T-helper 22 cell (primary cell): ENCODE results near the gene HBG2.
"Not testable (repeated sequence)": the region's sequence is repeated elsewhere in the genome, so short reads cannot be mapped to it uniquely, and the experiment has no call there.

Source experiments
- DNase-seq: peaks from one replicate; pipeline ENCODE4 v3.0.0-alpha.2; 2020; ENCODE audit warnings: low read depth

Gene HBG2

DNA sequence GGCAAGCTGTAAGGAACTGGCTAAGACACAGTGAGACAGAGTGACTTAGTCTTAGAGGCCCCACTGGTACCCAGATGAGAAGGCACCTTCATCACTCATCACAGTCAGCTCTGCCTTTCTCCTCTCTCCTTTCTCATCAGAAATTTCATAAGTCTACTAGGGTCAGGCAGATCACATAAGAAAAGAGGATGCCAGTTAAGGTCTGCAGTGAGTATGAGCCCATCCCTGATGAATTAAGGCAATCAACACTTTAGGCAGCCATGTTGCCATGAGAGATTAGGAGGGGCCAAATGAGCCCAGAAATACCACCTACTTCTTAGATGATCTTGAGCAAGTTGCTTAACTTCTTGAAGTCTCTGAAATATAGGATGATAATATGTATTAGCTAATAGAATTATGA, 27.0 kb upstream of the HBG2 start:
- DNase-seq = no peak

DNA sequence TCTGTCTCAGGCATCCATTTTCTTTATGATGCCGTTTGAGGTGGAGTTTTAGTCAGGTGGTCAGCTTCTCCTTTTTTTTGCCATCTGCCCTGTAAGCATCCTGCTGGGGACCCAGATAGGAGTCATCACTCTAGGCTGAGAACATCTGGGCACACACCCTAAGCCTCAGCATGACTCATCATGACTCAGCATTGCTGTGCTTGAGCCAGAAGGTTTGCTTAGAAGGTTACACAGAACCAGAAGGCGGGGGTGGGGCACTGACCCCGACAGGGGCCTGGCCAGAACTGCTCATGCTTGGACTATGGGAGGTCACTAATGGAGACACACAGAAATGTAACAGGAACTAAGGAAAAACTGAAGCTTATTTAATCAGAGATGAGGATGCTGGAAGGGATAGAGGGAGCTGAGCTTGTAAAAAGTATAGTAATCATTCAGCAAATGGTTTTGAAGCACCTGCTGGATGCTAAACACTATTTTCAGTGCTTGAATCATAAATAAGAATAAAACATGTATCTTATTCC, 26.1 kb upstream of the HBG2 start:
- DNase-seq = no peak

- DNase-seq = no peak
Measured at GRCh38 chr11:5279471-5280090, 25.0 kb upstream of the HBG2 start.

DNA sequence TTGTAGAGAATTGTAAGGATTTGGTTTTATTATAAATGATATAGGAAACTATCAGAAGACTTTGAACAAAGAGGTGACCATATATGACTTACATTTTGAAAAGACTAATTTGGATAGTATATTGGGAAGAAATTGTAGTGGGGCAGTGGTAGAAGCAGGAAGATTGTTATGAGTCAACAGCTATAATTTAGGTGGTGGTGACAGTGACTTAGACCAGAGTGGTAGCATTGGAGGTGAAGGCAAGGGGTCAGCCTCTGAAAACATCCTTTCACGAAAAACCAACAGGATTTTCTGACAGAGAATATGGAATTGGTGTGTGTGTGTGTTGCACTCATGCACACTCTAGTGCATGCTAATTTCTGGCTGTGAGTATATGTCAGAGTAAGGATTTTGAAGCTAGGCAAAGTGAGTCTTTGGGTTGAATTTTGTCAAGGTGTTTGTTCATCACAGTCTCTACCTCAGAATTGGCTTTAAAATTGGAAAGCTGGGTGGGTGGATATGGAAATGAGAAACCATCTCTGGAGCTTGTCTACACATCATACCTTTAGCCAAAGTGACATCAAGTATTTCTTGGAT, 23.3 kb upstream of the HBG2 start:
- no peak for DNase-seq

- no peak for DNase-seq
Measured at GRCh38 chr11:5276697-5277096, 22.1 kb upstream of the HBG2 start.

DNA sequence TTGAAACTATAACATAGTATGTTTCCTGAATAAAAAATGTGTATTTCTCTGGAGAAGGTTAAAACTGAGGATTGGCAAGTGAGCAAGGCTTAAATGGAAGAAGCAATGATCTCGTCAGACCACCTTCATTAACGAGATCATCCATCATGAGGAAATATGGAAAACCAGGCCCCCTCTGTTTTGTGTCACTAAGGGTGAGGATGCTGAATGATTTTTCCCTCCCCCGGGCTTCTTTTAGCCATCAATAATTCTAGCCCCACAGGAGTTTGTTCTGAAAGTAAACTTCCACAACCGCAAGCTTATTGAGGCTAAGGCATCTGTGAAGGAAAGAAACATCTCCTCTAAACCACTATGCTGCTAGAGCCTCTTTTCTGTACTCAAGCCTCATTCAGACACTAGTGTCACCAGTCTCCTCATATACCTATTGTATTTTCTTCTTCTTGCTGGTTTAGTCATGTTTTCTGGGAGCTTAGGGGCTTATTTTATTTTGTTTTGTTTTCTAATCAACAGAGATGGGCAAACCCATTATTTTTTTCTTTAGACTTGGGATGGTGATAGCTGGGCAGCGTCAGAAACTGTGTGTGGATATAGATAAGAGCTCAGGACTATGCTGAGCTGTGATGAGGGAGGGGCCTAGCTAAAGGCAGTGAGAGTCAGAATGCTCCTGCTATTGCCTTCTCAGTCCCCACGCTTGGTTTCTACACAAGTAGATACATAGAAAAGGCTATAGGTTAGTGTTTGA, 21.0 kb upstream of the HBG2 start:
- no peak for DNase-seq

GRCh38 chr11:5274395-5274794, 19.8 kb upstream of the HBG2 start:
- no peak for DNase-seq

DNA sequence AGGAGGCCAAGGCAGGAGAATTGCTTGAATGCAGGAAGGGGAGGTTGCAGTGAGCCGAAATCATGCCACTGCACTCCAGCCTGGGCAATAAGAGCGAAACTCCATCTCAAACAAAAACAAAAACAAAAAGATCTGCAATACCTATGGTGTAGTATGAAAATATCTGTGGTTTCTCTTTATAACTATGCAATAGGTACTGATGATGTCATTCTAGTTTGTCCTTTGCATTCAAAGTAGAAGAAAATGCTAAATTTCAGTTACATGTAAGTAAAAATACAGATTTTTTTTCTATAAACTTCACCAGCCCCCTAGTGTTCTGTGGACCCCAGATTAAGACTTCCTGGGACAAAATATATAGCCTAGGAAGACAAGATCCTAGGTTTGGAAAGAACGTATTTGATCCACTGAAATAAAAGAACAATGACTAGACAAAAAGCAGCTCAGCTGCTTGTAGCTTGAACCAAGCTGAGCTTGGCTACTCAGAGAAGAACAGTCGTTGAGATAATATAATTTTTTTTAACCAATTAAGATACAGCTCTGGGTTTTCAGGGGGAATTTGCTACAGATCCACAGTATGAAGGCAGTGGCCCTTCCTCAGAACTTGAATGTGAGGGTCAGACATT, 17.9 kb upstream of the HBG2 start:
- no peak for DNase-seq

DNA sequence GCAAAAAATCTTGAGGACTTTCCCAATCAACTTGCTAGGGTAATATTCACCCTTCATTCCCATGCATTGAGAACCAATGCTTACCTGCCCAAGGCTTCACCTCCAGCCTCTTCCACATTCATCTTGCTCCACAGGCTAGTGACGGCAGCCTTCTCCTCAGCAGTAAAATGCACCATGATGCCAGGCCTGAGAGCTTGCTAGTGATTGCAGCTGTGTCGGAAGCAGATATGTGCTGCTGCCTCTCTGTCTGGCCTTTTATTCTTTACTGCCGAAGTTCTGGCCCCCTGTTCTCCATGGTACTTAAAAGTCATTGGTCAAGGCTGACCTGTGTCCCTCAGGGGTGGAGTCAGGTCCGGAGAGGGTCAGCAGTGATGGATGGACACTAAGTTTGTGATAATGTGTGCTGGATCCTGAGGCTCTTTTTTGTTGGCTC, 15.2 kb upstream of the HBG2 start, which contains the start of gene HBE1:
HBE1 (minus strand) TSS at position 231 of the 433 bp plus-strand sequence; CDS start at position 176, 55 bp downstream.
- no peak for DNase-seq

- DNase-seq = no peak
Measured at GRCh38 chr11:5267033-5267563, 12.5 kb upstream of the HBG2 start.

DNA sequence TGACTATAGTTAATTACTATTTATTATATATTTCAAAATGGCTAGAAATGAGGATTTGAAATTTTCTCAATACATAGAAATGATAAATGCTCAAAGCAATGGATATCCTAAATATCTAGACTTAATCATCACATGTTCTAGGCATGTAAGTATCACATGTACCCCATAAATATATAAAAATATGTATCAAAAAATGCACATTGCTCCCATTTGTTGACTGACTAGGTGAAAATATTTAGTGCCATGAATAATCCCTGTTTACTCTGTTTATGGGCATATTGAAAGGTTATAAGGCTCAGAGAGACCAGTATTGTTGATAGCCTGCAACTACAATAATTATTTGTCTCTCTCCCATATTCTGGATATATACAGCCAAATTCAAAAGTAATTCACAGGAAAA, 12.0 kb upstream of the HBG2 start:
- no peak for DNase-seq

DNA sequence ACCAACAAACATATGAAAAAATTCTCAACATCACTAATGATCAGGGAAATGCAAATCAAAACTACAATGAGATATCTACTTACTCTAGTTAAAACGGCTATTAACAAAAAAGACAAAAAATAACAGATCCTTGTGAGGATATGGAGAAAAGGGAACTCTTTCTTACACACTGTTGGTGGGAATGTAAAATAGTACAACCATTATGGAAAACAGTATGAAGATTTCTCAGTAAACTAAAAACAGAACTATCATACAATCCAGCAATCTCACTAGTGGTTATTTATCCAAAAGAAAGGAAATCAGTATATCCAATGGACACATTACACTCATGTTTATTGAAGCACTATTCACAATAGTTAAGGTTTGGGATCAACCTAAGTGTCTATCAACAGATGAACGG, 11.3 kb upstream of the HBG2 start:
- no peak for DNase-seq

DNA sequence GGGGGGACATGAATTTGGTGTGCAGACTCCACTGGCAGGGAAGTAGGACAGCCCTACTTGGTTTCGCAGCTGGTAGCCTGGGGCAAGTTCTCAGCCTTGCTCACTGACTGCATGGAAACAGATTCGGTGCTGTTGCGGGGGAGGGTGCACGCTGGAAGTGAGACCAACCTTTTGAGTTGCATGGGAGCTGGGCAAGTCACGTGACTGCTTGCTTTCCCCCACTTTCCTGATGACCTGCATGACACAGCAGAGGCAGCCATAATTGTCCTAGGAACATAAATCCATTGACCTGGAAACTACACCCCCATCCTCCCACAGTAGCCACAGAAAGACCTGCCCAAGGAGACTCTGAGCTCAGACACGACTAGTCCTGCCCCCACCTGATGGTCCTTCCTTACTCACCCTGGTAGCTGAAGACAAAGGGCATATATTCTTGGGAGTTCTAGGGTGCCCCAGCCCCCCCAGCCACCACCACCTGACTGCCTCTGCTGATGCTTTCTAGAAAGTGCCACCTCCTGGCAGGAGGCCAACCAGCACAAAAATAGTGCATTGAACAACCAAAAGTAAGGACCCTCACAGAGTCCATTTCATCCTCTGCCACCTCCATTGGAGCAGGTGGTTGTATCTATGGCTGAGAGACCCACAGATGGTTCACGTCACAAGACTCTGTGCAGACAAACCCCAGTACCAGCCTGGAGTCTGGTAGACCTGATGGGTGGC, 4.1 kb upstream of the HBG2 start:
- DNase-seq = no peak

DNA sequence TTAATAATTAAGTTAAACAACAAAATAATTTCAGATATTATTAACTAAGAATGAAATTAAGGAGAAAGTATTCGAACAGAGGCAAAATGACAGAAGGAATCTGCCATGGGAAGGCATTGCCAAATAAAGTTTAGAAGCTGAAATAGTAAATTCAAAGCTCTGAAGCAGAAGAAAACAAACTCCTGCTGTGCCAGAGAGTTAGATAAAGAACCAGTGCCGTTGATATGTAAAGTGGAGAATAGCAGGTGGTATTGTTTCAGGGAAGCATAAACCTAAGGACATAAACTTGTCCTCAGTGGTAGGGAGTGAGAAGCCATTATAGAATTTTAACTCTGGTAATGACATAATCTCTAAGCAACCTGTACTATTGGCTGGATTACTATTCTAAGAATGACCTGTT, 2.7 kb upstream of the HBG2 start:
- DNase-seq = no peak

DNA sequence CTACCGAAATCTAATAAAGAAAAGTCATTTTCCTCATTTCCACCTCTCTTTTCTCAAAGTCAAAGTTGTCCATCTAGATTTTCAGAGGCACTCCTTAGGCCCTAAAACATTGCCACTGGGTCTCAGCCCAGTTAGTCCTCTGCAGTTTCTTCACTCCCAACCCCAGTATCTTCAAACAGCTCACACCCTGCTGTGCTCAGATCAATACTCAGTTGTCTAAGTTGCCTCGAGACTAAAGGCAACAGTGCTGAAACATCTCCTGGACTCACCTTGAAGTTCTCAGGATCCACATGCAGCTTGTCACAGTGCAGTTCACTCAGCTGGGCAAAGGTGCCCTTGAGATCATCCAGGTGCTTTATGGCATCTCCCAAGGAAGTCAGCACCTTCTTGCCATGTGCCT, 558 bp downstream of the HBG2 start:
- DNase-seq = not testable (repeated sequence)

DNA sequence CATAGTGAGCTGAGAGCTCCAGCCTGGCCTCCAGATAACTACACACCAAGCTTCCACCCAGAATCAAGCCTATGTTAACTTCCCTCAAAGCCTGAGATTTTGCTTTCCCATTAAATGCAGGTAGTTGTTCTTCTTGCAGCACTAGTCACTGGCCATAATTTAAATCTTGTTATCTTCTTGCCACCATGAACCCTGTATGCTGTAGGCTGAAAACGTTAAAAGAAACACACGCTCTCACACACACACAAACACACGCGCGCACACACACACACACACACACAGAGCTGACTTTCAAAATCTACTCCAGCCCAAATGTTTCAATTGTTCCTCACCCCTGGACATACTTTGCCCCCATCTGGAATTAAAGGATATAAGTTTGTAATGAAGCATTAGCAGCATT, 1.1 kb downstream of the HBG2 start:
- not testable (repeated sequence) for DNase-seq

GRCh38 chr11:5252919-5253265, 1.7 kb downstream of the HBG2 start:
- no peak for DNase-seq

DNA sequence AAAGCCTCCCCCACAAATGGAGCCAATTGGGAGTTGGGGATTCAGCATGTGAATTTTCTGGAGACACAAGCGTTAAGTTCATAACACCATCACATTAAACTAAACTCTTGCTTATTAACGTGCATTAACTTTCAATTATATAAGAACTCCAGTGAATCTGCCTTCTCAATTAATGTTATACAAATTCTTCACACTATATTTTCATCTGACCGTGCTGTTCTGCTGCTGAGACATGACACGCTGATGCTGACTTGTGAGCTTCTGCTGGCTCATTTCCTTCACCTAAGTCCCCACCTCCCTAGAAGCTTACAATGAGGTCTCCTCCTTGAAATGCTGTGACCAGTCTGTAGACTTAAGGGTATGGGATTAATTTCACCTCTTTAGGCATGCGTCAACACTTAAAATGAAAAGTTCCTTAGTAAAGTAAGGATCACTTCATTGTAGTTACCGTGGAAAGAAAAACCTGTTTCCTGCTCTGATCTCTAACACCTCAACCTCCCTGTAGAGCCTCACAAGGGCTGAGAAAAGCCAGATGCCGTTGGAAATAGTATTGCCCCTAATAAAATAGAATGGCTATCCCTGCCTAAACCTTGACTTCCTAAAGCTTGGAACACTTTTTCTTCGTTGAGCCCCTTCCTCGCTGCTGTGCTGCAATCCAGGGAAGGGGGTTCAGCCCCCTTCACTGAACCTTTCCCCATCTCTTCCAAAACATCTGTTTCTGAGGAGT, 2.2 kb downstream of the HBG2 start:
- no peak for DNase-seq

DNA sequence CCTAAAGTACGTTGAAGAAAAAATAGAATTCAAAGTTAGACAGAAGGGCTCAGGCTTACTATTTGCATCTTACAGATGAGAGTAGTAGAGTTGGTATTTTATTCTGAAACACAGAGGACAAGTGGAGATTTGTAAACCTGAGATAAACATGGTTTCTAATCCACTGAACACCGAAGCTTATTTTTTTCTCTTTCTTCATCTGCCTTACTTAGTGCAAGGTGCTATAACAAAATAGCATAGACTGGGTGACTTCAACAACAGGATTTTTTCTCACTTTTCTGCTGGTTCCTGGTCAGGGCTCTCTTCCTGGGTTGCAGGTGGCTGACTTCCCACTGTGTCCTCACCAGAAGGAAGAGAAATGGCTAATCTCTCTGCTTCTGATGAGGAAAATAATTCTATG, 2.8 kb downstream of the HBG2 start:
- no peak for DNase-seq

DNA sequence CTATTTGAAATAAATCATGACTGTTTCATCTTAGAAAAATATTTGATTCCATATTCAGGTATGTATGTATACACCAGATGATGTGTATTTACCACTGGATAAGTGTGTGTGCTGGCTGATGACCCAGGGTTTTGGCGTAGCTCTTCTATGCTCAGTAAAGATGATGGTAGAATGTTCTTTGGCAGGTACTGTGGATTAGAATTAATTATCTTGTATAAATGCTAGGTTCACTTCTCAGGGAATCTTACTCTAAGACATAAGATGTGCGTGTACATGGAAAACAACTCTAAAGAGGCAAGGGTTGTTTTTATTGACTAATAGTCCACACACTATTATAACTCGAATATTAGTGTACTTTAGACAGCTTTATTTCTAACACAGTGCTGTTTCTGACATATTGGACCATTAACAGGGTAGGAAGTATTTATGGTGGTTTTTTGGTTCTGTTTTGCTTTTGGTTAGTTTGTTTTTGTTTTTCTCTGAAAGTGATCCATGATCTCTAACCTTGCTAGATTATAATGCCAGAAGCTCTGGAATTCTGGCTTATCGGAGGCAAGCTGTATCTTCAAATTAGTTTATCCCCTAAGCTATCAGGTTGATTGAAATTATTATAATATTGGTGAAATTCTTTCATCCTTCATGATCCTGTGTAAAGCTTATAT, 3.9 kb downstream of the HBG2 start:
- DNase-seq = no peak
